OCI-LY1 (cell line): ENCODE results near the gene IER3.

Experiments
- H2AFZ ChIP-seq: fragments of 200-600 bp; sonication (generic), shearing (Covaris generic); 2 replicates; pipeline ENCODE4 v1.6.0; 2014; ENCODE audit warnings: antibody characterized with exemption, mild to moderate bottlenecking, low read length
- H3F3A ChIP-seq: fragments of 200-600 bp; sonication (generic), shearing (Covaris generic); 2 replicates; pipeline ENCODE4 v1.6.0; 2014; ENCODE audit warnings: mild to moderate bottlenecking, antibody characterized with exemption, low read length, moderate library complexity; ENCODE audit not compliant: insufficient read depth
- H3K27ac ChIP-seq: fragments of 200-600 bp; sonication (generic); 2 replicates; pipeline ENCODE4 v1.5.1; 2014; ENCODE audit warnings: low read length, mixed run types, mild to moderate bottlenecking, low read depth; ENCODE audit not compliant: poor library complexity, severe bottlenecking
- H3K27me3 ChIP-seq: fragments of 200-600 bp; sonication (generic); 2 replicates; pipeline ENCODE4 v1.6.0; 2014; ENCODE audit warnings: antibody characterized with exemption, mild to moderate bottlenecking, low read length, moderate library complexity; ENCODE audit not compliant: insufficient read depth
- H3K36me3 ChIP-seq: fragments of 200-600 bp; sonication (generic); 2 replicates; pipeline ENCODE4 v1.6.1; 2014; ENCODE audit warnings: mild to moderate bottlenecking, antibody characterized with exemption, low read length, moderate library complexity, mixed read lengths; ENCODE audit not compliant: insufficient read depth
- H3K4me1 ChIP-seq: fragments of 200-600 bp; sonication (generic); 2 replicates; pipeline ENCODE4 v1.5.1; 2014; ENCODE audit warnings: mild to moderate bottlenecking, low read length, moderate library complexity; ENCODE audit not compliant: insufficient read depth, severe bottlenecking
- H3K4me2 ChIP-seq: fragments of 200-600 bp; sonication (generic), shearing (Covaris generic); 2 replicates; pipeline ENCODE4 v1.6.1; 2014; ENCODE audit warnings: low read length
- H3K4me3 ChIP-seq: fragments of 200-600 bp; sonication (generic); 2 replicates; pipeline ENCODE4 v1.5.1; 2014; ENCODE audit warnings: low read length, low read depth, mild to moderate bottlenecking, mixed read lengths; ENCODE audit not compliant: poor library complexity, severe bottlenecking
- H3K79me2 ChIP-seq: fragments of 200-600 bp; shearing (Covaris generic); 2 replicates; pipeline ENCODE4 v1.6.1; 2016; ENCODE audit warnings: mixed run types, low read length, mixed read lengths; ENCODE audit not compliant: insufficient read depth
- H3K9ac ChIP-seq: fragments of 200-600 bp; sonication (generic), shearing (Covaris generic); 2 replicates; pipeline ENCODE4 v1.6.1; 2014; ENCODE audit warnings: mild to moderate bottlenecking, low read length, mixed read lengths
- H3K9me2 ChIP-seq: fragments of 200-600 bp; sonication (generic), shearing (Covaris generic); 2 replicates; pipeline ENCODE4 v1.6.1; 2014; ENCODE audit warnings: low read depth, mild to moderate bottlenecking, low read length, mixed read lengths
- H3K9me3 ChIP-seq: fragments of 200-600 bp; shearing (Covaris generic); 2 replicates; pipeline ENCODE4 v1.6.1; 2014; ENCODE audit warnings: low read length, mixed read lengths
- H4K20me1 ChIP-seq: fragments of 200-600 bp; sonication (generic), shearing (Covaris generic); 2 replicates; pipeline ENCODE4 v1.6.0; 2016; ENCODE audit warnings: mild to moderate bottlenecking, low read length; ENCODE audit not compliant: insufficient read depth
- EZH2 ChIP-seq: fragments of 200-600 bp; sonication (generic), shearing (Covaris generic); IDR thresholded peaks from 2 replicates; pipeline ENCODE4 v1.8.0; 2017; ENCODE audit warnings: borderline replicate concordance, mixed run types, mild to moderate bottlenecking, antibody characterized with exemption, low read length, moderate library complexity, mixed read lengths
- TF ChIP-seq, protein P1 (sequence below): fragments of 200-600 bp; sonication (generic), shearing (Covaris generic); IDR thresholded peaks from 2 replicates; pipeline ENCODE4 v1.5.1; 2017; ENCODE audit warnings: mild to moderate bottlenecking, antibody characterized with exemption, low read length, moderate library complexity, mixed read lengths

Gene IER3

DNA sequence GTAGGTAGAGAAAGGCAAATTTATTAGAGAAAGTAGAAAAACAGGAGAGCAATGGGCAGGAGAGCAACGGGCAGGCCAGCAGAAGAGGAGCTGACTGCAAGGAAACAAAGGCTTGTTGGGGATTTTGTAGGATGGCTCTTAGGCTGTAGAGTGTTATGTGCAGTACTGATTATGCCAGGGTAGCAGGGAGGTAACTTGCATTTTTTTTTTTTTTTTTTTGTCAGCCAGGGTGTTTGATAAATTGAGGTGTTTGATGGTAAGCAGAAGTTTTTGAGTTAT, 36.2 kb upstream of the IER3 start:
- Histone ChIP-seq H3K4me3 (no peak overlapping the region), H3K4me1 (peaks cover 5% of the 10 kb centered on the region), H3F3A (no peaks in the 10 kb centered on the region), H3K36me3 (no peaks in the 10 kb centered on the region; the same call in 1 of the 2 replicates), H3K9ac (no peak overlapping the region), H3K27me3 (no peaks in the 10 kb centered on the region; the same call in 1 of the 2 replicates), H3K9me3 (no peaks in the 10 kb centered on the region), H4K20me1 (no peaks in the 10 kb centered on the region), H3K27ac (no peak overlapping the region), H2AFZ (no peak overlapping the region), H3K9me2 (no peaks in the 10 kb centered on the region), H3K4me2 (no peak overlapping the region), H3K79me2 (no peaks in the 10 kb centered on the region)
- TF ChIP-seq EZH2: no peak
- TF ChIP-seq, protein P1, sequence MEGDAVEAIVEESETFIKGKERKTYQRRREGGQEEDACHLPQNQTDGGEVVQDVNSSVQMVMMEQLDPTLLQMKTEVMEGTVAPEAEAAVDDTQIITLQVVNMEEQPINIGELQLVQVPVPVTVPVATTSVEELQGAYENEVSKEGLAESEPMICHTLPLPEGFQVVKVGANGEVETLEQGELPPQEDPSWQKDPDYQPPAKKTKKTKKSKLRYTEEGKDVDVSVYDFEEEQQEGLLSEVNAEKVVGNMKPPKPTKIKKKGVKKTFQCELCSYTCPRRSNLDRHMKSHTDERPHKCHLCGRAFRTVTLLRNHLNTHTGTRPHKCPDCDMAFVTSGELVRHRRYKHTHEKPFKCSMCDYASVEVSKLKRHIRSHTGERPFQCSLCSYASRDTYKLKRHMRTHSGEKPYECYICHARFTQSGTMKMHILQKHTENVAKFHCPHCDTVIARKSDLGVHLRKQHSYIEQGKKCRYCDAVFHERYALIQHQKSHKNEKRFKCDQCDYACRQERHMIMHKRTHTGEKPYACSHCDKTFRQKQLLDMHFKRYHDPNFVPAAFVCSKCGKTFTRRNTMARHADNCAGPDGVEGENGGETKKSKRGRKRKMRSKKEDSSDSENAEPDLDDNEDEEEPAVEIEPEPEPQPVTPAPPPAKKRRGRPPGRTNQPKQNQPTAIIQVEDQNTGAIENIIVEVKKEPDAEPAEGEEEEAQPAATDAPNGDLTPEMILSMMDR: no peak

DNA sequence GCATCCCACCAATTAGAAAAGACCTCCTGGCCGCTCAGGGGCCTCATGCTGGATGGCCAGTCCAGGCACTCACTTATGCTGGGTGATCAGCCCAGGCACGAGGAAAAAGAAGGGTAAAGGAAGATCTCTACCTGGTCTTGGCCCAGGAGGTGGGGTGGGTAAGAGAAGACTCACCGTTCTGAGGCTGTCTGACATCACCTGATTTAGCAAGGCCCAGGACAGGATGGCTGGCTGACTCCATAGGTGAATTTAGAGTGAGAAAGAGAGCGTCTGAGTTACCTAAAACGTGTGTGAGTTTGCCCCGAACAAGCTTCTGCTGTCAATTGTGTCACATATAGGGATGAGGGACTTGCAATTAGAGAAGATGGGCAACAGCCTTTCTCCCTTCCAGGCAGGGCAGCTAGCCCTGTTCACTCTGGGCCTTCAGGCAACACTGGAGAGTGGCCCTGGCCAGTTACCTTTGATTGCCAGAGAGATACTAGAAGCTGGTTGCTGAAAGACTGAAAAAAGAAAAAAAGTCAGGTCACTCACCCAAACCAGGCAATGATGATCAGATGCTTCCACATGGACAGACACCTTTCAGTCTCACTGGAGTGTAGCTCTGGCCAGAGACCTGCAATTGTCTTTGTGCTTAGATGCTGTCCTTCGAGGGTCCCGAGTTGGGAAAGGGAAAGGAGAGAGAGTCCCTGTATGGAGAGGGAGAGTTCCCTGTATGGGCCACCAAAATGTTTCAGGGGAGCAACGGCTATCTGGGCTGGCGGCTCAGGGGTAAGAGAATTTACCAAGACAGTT, 35.7 kb upstream of the IER3 start:
- no peaks in the 10 kb centered on the region for H3K79me2 ChIP-seq
- no peaks in the 10 kb centered on the region; the same call in 1 of the 2 replicates for H3K27me3 ChIP-seq
- H3K4me3 ChIP-seq: no peak overlapping the region
- H3K9ac ChIP-seq: no peak overlapping the region
- TF ChIP-seq, protein P1: no peak
- TF ChIP-seq EZH2: no peak
- no peaks in the 10 kb centered on the region for H3K9me3 ChIP-seq
- H3K4me1 ChIP-seq: peaks cover 5% of the 10 kb centered on the region
- H2AFZ ChIP-seq: no peak overlapping the region
- H3F3A ChIP-seq: no peaks in the 10 kb centered on the region
- H3K27ac ChIP-seq: no peak overlapping the region
- H3K4me2 ChIP-seq: no peak overlapping the region
- no peaks in the 10 kb centered on the region for H3K36me3 ChIP-seq
- no peaks in the 10 kb centered on the region for H4K20me1 ChIP-seq
- H3K9me2 ChIP-seq: no peaks in the 10 kb centered on the region

DNA sequence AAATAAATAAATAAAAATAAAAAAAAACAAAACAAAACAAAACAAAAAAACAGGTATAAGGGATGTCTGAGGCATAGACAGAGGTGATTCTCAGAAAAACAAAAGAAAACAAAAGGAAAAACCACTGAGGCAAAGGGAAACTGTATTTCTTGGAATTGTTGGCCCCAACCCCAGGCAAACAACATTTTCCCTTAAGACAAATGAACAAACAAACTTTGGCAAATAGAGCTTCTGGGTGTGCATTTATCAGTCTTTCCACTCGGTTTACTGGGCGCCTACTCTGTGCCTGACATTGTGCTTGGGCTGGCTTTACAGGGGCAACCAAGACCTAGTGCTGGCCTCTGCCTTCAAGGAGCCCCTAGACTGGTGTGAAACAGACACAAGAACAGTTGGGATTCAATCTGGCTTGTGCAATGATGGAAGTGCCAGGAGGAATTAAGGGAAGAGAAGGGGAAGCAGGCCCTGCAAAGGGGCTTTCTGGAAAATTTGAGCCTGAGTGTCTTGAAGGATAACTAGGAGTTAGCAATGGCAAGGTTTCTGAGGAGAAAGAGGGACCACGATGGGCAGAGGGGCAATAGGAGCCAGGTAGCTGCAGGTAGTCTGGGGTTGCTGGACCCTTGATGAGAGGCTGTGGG, 33.8 kb upstream of the IER3 start:
- no peak overlapping the region for H3K4me2 ChIP-seq
- no peaks in the 10 kb centered on the region for H3K9me3 ChIP-seq
- H4K20me1 ChIP-seq: no peaks in the 10 kb centered on the region
- H3F3A ChIP-seq: no peaks in the 10 kb centered on the region
- TF ChIP-seq, protein P1: no peak
- no peak for TF ChIP-seq EZH2
- H3K27ac ChIP-seq: no peak overlapping the region
- H3K79me2 ChIP-seq: no peaks in the 10 kb centered on the region
- no peaks in the 10 kb centered on the region; the same call in 1 of the 2 replicates for H3K27me3 ChIP-seq
- H2AFZ ChIP-seq: no peak overlapping the region
- peaks cover 5% of the 10 kb centered on the region for H3K4me1 ChIP-seq
- no peak overlapping the region for H3K4me3 ChIP-seq
- no peak overlapping the region for H3K9ac ChIP-seq
- no peaks in the 10 kb centered on the region for H3K36me3 ChIP-seq
- no peaks in the 10 kb centered on the region for H3K9me2 ChIP-seq
